Measurements from ENCODE around the gene ECEL1. TPM values are rescaled to one million over a fixed set of nuclear protein-coding genes. Genes with fewer than 3 reads are reported as not detected.

ECEL1 gene
- total RNA-seq, 2 experiments from 2014 or later, result not detected

- H3K27ac Mint-ChIP-seq, result no peak overlapping the region
- no peak for DNase-seq
- peaks cover 5% of the 10 kb centered on the region for H3K4me1 Mint-ChIP-seq
- no peaks in the 10 kb centered on the region for H3K9me3 Mint-ChIP-seq
- ChIA-PET CTCF (no interaction called here), POLR2A (no interaction called here)
- no peaks in the 10 kb centered on the region for H3K36me3 Mint-ChIP-seq (ENCODE audit: low read depth)
- peaks cover 28% of the 10 kb centered on the region for H3K27me3 Mint-ChIP-seq
- no peak overlapping the region for H3K4me3 Mint-ChIP-seq
Measured at GRCh38 chr2:232483311-232483922, 4.2 kb downstream of the ECEL1 start.

GRCh38 chr2:232482301-232483238 lies 5.1 kb downstream of the ECEL1 start:
- CTCF ChIA-PET, result no interaction called here
- H3K27ac Mint-ChIP-seq, result no peak overlapping the region

GRCh38 chr2:232481322-232482140 lies 6.1 kb downstream of the ECEL1 start:
- no peak overlapping the region for H3K27ac Mint-ChIP-seq
- peaks cover 5% of the 10 kb centered on the region for H3K4me1 Mint-ChIP-seq
- H3K4me3 Mint-ChIP-seq, result no peak overlapping the region
- H3K36me3 Mint-ChIP-seq (ENCODE audit: low read depth), result no peaks in the 10 kb centered on the region
- no peak for DNase-seq
- H3K27me3 Mint-ChIP-seq, result peaks cover 18% of the 10 kb centered on the region
- H3K9me3 Mint-ChIP-seq, result no peaks in the 10 kb centered on the region
- POLR2A ChIA-PET, result no interaction called here
- CTCF ChIA-PET, result no interaction called here

More at GRCh38 chr2:232482301-232483238, 5.1 kb downstream of the ECEL1 start:
- Mint-ChIP-seq H3K36me3 (ENCODE audit: low read depth) (no peaks in the 10 kb centered on the region), H3K9me3 (no peaks in the 10 kb centered on the region), H3K27me3 (peaks cover 23% of the 10 kb centered on the region), H3K4me1 (peaks cover 5% of the 10 kb centered on the region), H3K4me3 (no peak overlapping the region)
- DNase-seq, result no peak
- POLR2A ChIA-PET, result no interaction called here

- Mint-ChIP-seq H3K27ac (no peak overlapping the region), H3K27me3 (peaks cover 16% of the 10 kb centered on the region), H3K4me1 (peaks cover 5% of the 10 kb centered on the region), H3K36me3 (ENCODE audit: low read depth) (no peaks in the 10 kb centered on the region), H3K4me3 (no peak overlapping the region), H3K9me3 (no peaks in the 10 kb centered on the region)
- ChIA-PET POLR2A (no interaction called here), CTCF (no interaction called here)
- DNase-seq, result no peak
Measured at GRCh38 chr2:232480201-232481190, 7.1 kb downstream of the ECEL1 start.

- Mint-ChIP-seq H3K36me3 (ENCODE audit: low read depth) (no peaks in the 10 kb centered on the region), H3K4me1 (no peaks in the 10 kb centered on the region), H3K27me3 (peaks cover 9% of the 10 kb centered on the region), H3K4me3 (no peak overlapping the region), H3K9me3 (no peaks in the 10 kb centered on the region), H3K27ac (no peak overlapping the region)
- ChIA-PET CTCF (no interaction called here), POLR2A (no interaction called here)
- no peak for DNase-seq
Measured at GRCh38 chr2:232479341-232480200, 8.1 kb downstream of the ECEL1 start.

GRCh38 chr2:232478571-232479340 lies 8.9 kb downstream of the ECEL1 start:
- no peak for DNase-seq
- Mint-ChIP-seq H3K9me3 (no peaks in the 10 kb centered on the region), H3K27me3 (peaks cover 4% of the 10 kb centered on the region), H3K27ac (no peak overlapping the region), H3K4me3 (no peak overlapping the region), H3K36me3 (ENCODE audit: low read depth) (no peaks in the 10 kb centered on the region), H3K4me1 (no peaks in the 10 kb centered on the region)
- ChIA-PET POLR2A (no interaction called here), CTCF (no interaction called here)

GRCh38 chr2:232477751-232478510 lies 9.7 kb downstream of the ECEL1 start:
- H3K4me3 Mint-ChIP-seq, result no peak overlapping the region
- no peak overlapping the region for H3K27ac Mint-ChIP-seq
- H3K36me3 Mint-ChIP-seq (ENCODE audit: low read depth), result no peaks in the 10 kb centered on the region
- no peak for DNase-seq
- peaks cover 7% of the 10 kb centered on the region for H3K27me3 Mint-ChIP-seq
- no peaks in the 10 kb centered on the region for H3K4me1 Mint-ChIP-seq
- POLR2A ChIA-PET, result no interaction called here
- H3K9me3 Mint-ChIP-seq, result no peaks in the 10 kb centered on the region
- CTCF ChIA-PET, result no interaction called here

- Mint-ChIP-seq H3K27me3 (peaks cover 18% of the 10 kb centered on the region), H3K36me3 (ENCODE audit: low read depth) (no peaks in the 10 kb centered on the region), H3K9me3 (no peaks in the 10 kb centered on the region), H3K27ac (no peak overlapping the region), H3K4me3 (no peak overlapping the region), H3K4me1 (no peaks in the 10 kb centered on the region)
- ChIA-PET CTCF (no interaction called here), POLR2A (no interaction called here)
- DNase-seq, result no peak
Measured at GRCh38 chr2:232476791-232477190, 10.8 kb downstream of the ECEL1 start.

- POLR2A ChIA-PET, result no interaction called here
- Mint-ChIP-seq H3K36me3 (ENCODE audit: low read depth) (no peaks in the 10 kb centered on the region), H3K9me3 (no peaks in the 10 kb centered on the region), H3K4me1 (no peaks in the 10 kb centered on the region), H3K27ac (no peak overlapping the region), H3K4me3 (no peak overlapping the region), H3K27me3 (peaks cover 23% of the 10 kb centered on the region)
- no peak for DNase-seq
- CTCF ChIA-PET, result no interaction called here
Measured at GRCh38 chr2:232476045-232476444, 11.6 kb downstream of the ECEL1 start.

- ChIA-PET CTCF (interaction anchor here (1.3 kb wide), 1 partner anchor 31 kb away, joined by 3 read pairs; no protein-coding TSS in a partner anchor), POLR2A (no interaction called here)
- no peak for DNase-seq
- Mint-ChIP-seq H3K4me3 (no peak overlapping the region), H3K9me3 (no peaks in the 10 kb centered on the region), H3K27me3 (peaks cover 45% of the 10 kb centered on the region), H3K4me1 (no peaks in the 10 kb centered on the region), H3K27ac (no peak overlapping the region), H3K36me3 (ENCODE audit: low read depth) (no peaks in the 10 kb centered on the region)
Measured at GRCh38 chr2:232473467-232473890, 14.2 kb downstream of the ECEL1 start.

GRCh38 chr2:232466221-232466620 lies 21.4 kb downstream of the ECEL1 start:
- peaks cover 41% of the 10 kb centered on the region for H3K27me3 Mint-ChIP-seq
- no peak overlapping the region for H3K27ac Mint-ChIP-seq
- DNase-seq, result no peak
- H3K4me1 Mint-ChIP-seq, result no peaks in the 10 kb centered on the region
- no peaks in the 10 kb centered on the region for H3K36me3 Mint-ChIP-seq (ENCODE audit: low read depth)
- H3K4me3 Mint-ChIP-seq, result no peak overlapping the region
- CTCF ChIA-PET, result interaction anchor here (0.7 kb wide), 1 partner anchor 26 kb away, joined by 3 read pairs; no protein-coding TSS in a partner anchor
- no peaks in the 10 kb centered on the region for H3K9me3 Mint-ChIP-seq
- POLR2A ChIA-PET, result interaction anchor here (0.7 kb wide), 1 partner anchor 1847 kb away, joined by 3 read pairs; no protein-coding TSS in a partner anchor

Measured in activated CD4-positive, alpha-beta memory T cell treated with anti-CD3 and anti-CD28 coated beads, Interleukin-2, amount 10 ng/mL, durations not matched to agents 7 days and 5 days (primary cell).